Fibroblast of peridontal ligament (primary cell): Measurements from ENCODE around the gene METTL15.
"Not testable (repeated sequence)": the region's sequence is repeated elsewhere in the genome, so short reads cannot be mapped to it uniquely, and the experiment has no call there.

ENCODE experiments used
- DNase-seq: peaks from one replicate; pipeline ENCODE4 v3.0.0-alpha.2; 2010; ENCODE audit errors: extremely low read depth

METTL15 gene

DNA sequence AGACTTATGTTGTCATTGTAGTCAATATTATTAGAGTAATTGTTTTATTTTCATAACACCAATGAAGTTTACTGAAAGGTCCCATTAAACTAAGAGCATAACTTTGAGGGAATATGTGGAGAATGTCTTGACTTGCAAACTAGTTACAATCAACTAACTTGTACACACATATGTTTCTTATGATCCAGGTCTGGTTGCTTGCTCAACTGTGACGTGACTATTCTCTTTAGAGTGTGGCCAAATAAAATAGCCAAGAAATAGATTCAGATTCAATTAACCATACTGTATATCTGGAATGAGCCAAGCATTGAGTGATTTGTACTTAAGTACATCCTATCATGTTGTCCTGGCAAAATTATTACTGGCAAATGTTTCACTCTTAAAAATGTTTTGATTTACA is 101.7 kb downstream of the METTL15 start:
- peak; percentile 83 for DNase-seq

DNA sequence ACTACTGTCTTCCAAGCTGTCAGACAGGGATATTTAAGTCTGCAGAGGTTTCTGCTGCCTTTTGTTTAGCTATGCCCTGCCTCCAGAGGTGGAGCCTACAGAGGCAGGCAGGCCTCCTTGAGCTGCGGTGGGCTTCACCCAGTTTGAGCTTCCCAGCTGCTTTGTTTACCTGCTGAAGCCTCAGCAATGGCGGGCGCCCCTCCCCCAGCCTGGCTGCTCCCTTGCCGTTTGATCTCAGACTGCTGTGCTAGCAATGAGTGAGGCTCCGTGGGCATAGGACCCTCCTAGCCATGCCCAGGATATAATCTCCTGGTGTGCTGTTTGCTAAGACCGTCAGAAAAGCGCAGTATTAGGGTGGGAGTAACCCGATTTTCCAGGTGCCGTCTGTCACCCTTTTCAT is 113.9 kb downstream of the METTL15 start:
- not testable (repeated sequence) for DNase-seq

- DNase-seq: no peak
These were observed 115.4 kb downstream of the METTL15 start for GRCh38 chr11:28223577-28223976.

DNA sequence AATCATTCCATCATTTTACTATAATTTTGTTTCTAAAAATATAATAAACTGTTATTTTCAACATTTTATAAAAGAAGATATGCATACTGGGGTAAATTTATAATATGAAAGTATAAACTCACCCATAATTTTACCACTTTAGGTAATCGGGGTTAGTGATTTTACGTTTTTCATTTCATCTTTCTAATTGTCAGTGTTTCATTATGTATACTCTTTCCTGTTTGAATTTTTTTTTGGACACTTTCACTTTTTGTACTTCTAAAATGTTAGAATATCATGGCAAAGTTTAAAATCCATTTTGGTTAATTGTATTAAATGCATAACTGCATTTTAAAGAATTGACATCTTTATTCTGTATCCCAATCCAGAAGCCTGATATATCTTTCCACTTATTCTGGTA is 115.8 kb downstream of the METTL15 start:
- DNase-seq: no peak

- DNase-seq: no peak
These were observed 119.3 kb downstream of the METTL15 start for GRCh38 chr11:28227460-28227859.

- peak; percentile 50 for DNase-seq
These were observed 120.2 kb downstream of the METTL15 start for GRCh38 chr11:28228196-28228895.

- peak; percentile 77 for DNase-seq
These were observed 123.3 kb downstream of the METTL15 start for GRCh38 chr11:28231475-28231874.

DNA sequence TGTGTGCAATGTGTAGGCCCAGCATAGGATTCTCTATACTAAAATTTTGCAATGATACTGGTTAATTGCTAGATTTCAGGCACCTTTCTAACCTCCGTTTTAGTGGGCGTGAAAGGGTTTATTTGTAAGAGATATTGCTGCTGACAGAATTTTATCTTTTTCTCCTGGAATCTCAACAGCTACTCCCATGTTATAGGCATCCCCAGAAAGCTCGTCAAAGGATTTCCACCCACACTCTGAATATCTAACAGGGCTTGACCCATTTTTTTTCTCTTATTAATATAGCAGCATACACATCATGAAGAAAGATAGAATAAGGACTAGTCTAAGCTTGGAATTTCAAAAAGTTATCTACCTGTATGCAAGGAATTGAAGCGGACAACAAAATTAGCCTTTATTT is 124.5 kb downstream of the METTL15 start:
- no peak for DNase-seq

DNA sequence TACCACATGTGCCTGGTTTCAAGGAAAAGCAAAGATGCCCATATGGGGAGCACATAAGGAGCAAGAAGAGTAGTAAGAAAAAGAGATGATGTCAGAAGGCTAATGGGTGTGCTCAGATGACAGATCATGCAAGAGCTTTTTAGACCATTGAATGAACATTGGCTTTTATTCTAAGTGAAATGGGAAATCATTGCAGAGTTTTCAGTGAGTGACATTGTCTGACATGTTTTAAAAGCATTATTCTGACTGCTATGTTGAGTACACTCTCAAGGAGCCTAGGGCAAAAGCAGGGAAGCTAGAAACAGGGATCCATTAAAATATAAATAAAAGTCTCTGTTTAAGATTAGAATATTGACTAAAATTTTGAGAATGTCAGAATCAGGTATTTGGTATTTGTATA is 133.6 kb downstream of the METTL15 start:
- no peak for DNase-seq

DNA sequence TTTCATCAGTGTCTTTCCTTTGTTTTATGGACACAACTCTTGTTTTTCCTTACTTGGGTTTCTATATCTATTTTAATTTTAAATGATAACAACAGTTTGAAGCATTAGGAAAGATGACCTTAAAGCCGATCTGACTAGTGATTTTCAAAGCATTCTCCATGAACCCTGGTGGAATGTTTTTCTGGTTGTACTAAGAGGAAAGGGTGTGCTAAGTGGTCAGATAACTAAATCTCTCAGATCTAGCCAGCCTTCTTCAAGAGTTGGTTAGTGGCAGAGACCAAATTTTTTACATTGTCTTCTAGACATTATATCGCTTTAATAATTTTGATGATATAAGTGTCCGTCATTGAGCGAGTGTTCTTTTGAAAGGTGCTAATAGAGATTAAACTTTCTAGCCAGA is 134.4 kb downstream of the METTL15 start:
- DNase-seq: no peak

- no peak for DNase-seq
These were observed 134.9 kb downstream of the METTL15 start for GRCh38 chr11:28243061-28243460.

DNA sequence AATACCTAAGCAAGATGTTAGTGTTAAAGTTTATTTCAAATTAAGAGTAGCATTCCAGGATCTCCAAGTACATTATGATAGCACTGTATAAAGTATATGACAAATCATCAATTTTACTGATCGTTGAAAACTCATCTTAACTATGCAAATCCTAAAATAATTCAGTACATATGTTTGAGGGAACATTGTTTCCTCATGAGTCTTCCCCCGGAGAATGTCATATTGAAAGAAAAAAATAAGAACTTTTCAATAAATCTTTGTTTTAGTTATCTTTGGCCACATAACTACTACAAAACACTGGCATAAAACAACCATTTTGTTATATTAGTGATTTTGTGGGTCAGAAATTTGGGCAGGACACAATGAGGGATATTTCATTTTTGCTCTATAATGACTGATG is 135.4 kb downstream of the METTL15 start:
- DNase-seq: peak; percentile 62

DNA sequence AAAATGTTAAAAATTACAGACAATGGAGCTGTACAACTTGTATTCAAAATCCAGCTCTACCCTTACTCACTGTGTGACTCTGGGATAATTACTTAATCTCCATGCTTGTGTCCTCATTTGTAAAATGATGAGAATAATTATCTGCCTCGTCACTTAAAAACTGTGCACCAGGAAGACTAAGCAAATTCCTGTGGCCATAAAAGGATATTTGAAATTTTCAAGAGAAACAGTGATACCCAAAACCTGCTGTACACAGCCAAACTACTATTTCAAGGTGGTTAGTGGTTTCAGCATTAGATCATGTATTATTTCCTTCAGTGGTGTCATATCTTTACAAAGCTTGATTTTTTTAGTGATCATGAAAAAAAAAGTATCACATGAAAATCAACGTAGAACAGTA is 136.9 kb downstream of the METTL15 start:
- DNase-seq: peak; percentile 36

DNA sequence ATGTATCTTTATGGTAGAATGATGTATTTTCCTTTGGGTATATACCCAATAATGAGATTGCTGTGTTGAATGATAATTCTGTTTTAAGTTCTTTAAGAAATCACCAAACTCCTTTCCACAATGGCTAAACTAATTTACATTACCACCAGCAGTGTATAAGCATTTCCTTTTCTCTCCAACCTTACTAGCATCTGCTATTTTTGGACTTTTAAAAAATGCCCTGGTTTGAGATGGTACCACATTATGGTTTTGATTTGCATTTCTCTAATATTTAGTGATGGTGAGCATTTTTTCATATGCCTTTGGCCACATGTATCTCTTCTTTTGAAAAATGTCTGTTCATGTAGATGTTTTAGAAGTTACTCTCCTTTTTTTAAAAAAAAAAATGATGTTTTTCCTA is 142.0 kb downstream of the METTL15 start:
- DNase-seq: no peak

DNA sequence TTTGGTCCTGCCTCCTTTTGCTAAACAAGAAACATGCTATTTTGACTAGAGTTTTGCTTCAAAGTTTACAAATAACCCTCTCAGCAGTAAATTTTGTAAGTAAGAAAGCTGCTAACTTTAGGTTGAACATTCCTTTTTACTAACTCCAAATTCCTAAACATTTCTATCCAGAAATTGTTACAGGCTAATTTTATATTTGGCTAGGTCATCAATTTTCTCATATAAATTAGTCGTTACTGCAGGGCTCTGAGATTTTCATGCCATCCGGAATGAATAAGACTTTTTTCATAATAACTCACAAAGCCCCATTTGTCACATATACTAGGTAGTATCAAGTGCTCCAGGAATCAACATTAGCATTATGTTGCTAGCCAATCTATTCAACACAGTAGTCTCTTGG is 143.1 kb downstream of the METTL15 start:
- DNase-seq: no peak

DNA sequence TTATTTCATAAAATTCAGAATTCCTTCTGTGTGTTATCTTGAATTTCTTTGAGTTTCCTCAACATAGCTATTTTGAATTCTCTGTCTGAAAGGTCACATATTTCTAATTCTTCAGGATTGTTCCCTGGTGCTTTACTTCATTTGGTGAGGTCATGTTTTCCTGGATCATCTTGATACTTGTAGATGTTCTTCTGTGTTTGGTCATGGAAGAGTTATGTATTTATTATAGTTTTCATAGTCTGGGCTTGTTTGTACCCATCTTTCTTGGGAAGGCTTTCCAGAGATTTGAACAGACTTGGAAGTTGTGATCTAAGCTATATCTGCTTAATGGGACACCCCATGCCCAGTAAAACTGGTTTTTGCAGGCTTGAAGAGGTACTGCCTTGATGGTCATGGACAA is 149.6 kb downstream of the METTL15 start:
- peak; percentile 18 for DNase-seq

DNA sequence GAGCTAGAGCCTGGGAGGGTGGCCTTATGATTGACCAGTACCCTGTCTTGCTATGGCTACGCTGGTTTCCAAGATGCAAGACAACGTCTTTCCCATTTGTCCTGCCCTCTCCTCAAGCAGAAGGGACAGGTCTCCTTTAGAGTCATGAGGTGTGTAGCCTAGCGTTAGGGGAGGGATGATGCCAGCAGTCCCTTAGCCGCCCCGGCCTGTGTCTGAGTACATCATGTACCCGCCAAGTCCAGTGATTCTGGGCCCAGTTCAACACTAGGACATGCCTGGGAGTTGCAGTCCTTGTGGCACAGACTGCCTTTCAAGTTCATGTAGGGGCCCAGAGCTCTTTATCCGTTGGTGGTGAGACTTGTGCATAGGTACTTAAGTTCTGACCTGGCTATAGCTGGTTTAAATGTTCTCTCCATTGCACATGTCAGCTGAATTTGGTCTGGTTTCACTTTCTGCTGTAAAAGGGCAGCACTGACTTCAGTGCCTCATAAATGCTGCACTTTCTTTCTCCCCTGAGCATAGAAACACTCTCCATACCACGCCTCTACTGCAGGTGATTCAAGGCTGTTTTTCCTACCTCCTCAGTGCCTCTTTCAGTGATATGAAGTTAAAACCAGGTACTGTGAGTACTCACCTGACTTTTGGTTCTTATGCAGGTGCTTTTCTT is 151.1 kb downstream of the METTL15 start:
- no peak for DNase-seq

GRCh38 chr11:28268925-28269324 is 160.7 kb downstream of the METTL15 start:
- no peak for DNase-seq

GRCh38 chr11:28269586-28269985 is 161.4 kb downstream of the METTL15 start:
- no peak for DNase-seq

- DNase-seq: not testable (repeated sequence)
These were observed 164.1 kb downstream of the METTL15 start for GRCh38 chr11:28272247-28272646.

- DNase-seq: no peak
These were observed 166.0 kb downstream of the METTL15 start for GRCh38 chr11:28274216-28274615.

DNA sequence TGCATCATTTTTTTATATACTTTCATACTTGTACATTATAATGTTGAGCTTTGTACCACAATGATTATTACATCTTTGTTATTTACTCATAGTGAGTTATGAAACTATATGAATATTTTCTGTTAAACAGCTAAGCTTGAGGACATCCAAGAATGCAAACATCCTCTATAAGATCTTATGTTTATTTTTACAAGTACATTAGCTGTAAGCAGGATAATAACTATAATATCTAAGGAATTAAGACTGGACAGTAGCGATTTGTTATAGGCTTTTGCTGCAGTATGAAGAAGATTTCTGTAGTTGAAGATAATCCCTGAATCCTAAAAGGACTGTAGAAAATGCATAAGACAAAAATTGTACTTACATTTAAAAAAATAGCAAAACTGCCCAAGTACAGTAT is 176.0 kb downstream of the METTL15 start:
- no peak for DNase-seq

- DNase-seq: no peak
These were observed 181.3 kb downstream of the METTL15 start for GRCh38 chr11:28289444-28289843.

DNA sequence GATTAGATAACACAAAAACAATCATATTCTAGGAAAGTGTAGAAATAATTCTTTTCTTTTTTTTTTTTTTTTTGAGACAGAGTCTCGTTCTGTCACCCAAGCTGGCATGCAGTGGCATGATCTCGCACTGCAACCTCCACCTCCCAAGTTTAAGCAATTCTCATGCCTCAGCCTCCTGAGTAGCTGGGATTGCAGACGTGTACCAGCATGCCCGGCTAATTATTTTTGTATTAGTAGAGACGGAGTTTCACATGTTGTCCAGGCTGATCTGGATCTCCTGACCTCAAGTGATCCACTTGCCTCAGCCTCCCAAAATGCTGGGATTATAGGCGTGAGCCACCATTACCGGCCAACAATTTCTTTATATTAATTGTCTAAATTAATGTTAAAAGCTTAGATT is 182.8 kb downstream of the METTL15 start:
- DNase-seq: not testable (repeated sequence)
